Astrocyte of the cerebellum (primary cell): ENCODE results near the gene CAMTA1.

ENCODE experiments used
- DNase-seq: peaks from one replicate; pipeline ENCODE4 v3.0.0-alpha.2; 2011; ENCODE audit warnings: low read depth
- H3K4me3 ChIP-seq: 2 replicates; pipeline ENCODE4 v1.5.1; 2011; ENCODE audit warnings: mild to moderate bottlenecking, low read depth, low read length, moderate library complexity
- CTCF ChIP-seq: IDR thresholded peaks from 2 replicates; pipeline ENCODE4 v1.5.1; 2012; ENCODE audit warnings: low read length, low read depth, moderate library complexity, mild to moderate bottlenecking; ENCODE audit errors: missing control alignments
- in situ Hi-C: cut with HindIII; loops from 2 replicates; pipeline ENCODE4 v1.10.0; 2017; ENCODE audit warnings: low sequenced_read_pairs

Gene CAMTA1

GRCh38 chr1:7589080-7589735 lies 804.0 kb downstream of the CAMTA1 start:
- in situ Hi-C loops, result no loop called here
- TF ChIP-seq CTCF, result no peak
- DNase-seq, result no peak
- no peak overlapping the region for H3K4me3 ChIP-seq

GRCh38 chr1:7589774-7590425 lies 804.6 kb downstream of the CAMTA1 start:
- no peak for DNase-seq
- in situ Hi-C loops, result no loop called here
- H3K4me3 ChIP-seq, result no peak overlapping the region
- TF ChIP-seq CTCF, result no peak

GRCh38 chr1:7590426-7590790 lies 805.2 kb downstream of the CAMTA1 start:
- no peak for DNase-seq
- in situ Hi-C loops, result no loop called here
- TF ChIP-seq CTCF, result no peak
- no peak overlapping the region for H3K4me3 ChIP-seq

GRCh38 chr1:7591565-7591964 lies 806.3 kb downstream of the CAMTA1 start:
- no peak for TF ChIP-seq CTCF
- DNase-seq, result no peak

DNA sequence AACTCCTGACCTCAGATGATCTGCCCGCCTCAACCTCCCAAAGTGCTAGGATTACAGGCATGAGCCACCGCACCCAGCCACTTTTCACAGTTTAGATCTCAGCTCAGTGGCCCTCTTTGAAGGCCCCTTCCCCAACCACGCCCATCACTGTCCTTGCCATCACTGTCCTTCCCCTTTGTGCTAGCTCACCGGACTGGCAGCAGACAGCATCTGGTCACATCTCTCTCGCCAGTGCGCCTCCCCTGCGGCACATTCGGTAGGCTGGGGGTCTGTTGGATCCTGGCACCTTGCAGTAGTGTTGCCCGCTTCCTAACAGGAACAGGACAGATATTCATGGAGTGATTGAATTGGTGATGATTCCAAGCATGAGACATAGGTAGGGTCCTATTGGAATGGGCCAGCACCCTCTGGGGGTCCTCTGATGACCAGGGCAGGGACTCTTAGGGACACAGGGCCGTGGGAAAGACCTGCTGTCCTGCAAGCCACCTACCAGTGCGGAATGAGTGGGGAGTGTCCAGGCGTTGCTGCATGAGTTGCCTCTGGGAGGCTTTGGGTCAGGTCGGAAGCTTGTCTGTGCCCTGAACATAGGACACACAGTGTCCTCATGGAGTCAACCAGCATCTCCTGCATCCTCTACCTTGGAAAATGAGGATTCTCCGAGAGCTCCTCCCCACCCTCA lies 807.0 kb downstream of the CAMTA1 start:
- TF ChIP-seq CTCF, result no peak
- in situ Hi-C loops, result no loop called here
- no peak overlapping the region for H3K4me3 ChIP-seq
- DNase-seq, result no peak

More at GRCh38 chr1:7591565-7591964, 806.3 kb downstream of the CAMTA1 start:
- no peak overlapping the region for H3K4me3 ChIP-seq
- in situ Hi-C loops, result no loop called here

GRCh38 chr1:7594002-7594713 lies 808.9 kb downstream of the CAMTA1 start:
- TF ChIP-seq CTCF, result no peak
- no peak overlapping the region for H3K4me3 ChIP-seq
- in situ Hi-C loops, result no loop called here
- DNase-seq, result no peak
